Prostate gland (tissue), 2 donors: ENCODE measurements around the gene PRMT5.

ENCODE experiments used
- POLR2AphosphoS5 ChIP-seq: sonication (generic); formaldehyde crosslinking; IDR thresholded peaks from one replicate; pipeline ENCODE4 v1.6.1; 2017; ENCODE audit warnings: antibody characterized with exemption
- TF ChIP-seq, protein P1 (sequence below), 4 experiments: fragments of 200-600 bp in 2 of 4; fragments of 450-650 bp in 2 of 4; sonication (generic) in 2 of 4; IDR thresholded peaks; 1 replicate in 3 of 4; 2 replicates in 1 of 4; pipeline ENCODE4 v1.5.1; 2016 to 2019; ENCODE audit warnings: antibody characterized with exemption in 4 of 4, mild to moderate bottlenecking in 2 of 4, moderate library complexity in 2 of 4

GRCh38 chr14:22882529-22883172 lies 46.5 kb downstream of the PRMT5 start:
- TF ChIP-seq, protein P1, sequence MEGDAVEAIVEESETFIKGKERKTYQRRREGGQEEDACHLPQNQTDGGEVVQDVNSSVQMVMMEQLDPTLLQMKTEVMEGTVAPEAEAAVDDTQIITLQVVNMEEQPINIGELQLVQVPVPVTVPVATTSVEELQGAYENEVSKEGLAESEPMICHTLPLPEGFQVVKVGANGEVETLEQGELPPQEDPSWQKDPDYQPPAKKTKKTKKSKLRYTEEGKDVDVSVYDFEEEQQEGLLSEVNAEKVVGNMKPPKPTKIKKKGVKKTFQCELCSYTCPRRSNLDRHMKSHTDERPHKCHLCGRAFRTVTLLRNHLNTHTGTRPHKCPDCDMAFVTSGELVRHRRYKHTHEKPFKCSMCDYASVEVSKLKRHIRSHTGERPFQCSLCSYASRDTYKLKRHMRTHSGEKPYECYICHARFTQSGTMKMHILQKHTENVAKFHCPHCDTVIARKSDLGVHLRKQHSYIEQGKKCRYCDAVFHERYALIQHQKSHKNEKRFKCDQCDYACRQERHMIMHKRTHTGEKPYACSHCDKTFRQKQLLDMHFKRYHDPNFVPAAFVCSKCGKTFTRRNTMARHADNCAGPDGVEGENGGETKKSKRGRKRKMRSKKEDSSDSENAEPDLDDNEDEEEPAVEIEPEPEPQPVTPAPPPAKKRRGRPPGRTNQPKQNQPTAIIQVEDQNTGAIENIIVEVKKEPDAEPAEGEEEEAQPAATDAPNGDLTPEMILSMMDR (IDR thresholded peaks at IDR 0.05): no peak
- TF ChIP-seq POLR2AphosphoS5: peak; percentile 19
